Right renal cortex interstitium (tissue), 3 donors: ENCODE data around the gene RHOBTB3. TPM values are rescaled to one million over a fixed set of nuclear protein-coding genes. Genes with fewer than 3 reads are reported as not detected.
"Not testable (repeated sequence)": the region's sequence is repeated elsewhere in the genome, so short reads cannot be mapped to it uniquely, and the experiment has no call there.

Experiments
- DNase-seq, 3 donors: peaks; one replicate each; pipeline ENCODE4 v3.0.0-alpha.2; 2013; ENCODE audit warnings: low read depth in 3 of 3, low spot score in 2 of 3
- polyA plus RNA-seq, 3 donors: library from polyadenylated mRNA; unstranded; fragments of 120-200 nt; gene quantifications; one replicate each; pipeline ENCODE4 v1.2.1, GENCODE V29; 2013; ENCODE audit not compliant: insufficient read length in 3 of 3

The RHOBTB3 gene
- polyA plus RNA-seq, 3 donors: 70.7 to 75.7 (median 74.7) TPM

GRCh38 chr5:95816776-95817175 lies 85.6 kb downstream of the RHOBTB3 start:
- no peak for DNase-seq

- DNase-seq: no peak
Measured at GRCh38 chr5:95817430-95817829, 86.3 kb downstream of the RHOBTB3 start.

- no peak for DNase-seq
Measured at GRCh38 chr5:95818181-95819147, 87.3 kb downstream of the RHOBTB3 start.

GRCh38 chr5:95821110-95822021 lies 90.2 kb downstream of the RHOBTB3 start:
- DNase-seq: no peak

GRCh38 chr5:95822043-95822541 lies 91.0 kb downstream of the RHOBTB3 start:
- DNase-seq: no peak

GRCh38 chr5:95822542-95823181 lies 91.5 kb downstream of the RHOBTB3 start, which contains the start of gene GLRX:
TSS of gene GLRX (minus strand) at chr5:95822726. CDS start at chr5:95822662, 64 bp downstream.
- no peak for DNase-seq

- no peak for DNase-seq
Measured at GRCh38 chr5:95823218-95823737, 92.1 kb downstream of the RHOBTB3 start.

GRCh38 chr5:95823738-95824609 lies 92.8 kb downstream of the RHOBTB3 start:
- DNase-seq: no peak

GRCh38 chr5:95824747-95825146 lies 93.6 kb downstream of the RHOBTB3 start:
- DNase-seq: no peak

GRCh38 chr5:95825495-95825894 lies 94.4 kb downstream of the RHOBTB3 start:
- DNase-seq: no peak

- DNase-seq: no peak
Measured at GRCh38 chr5:95826949-95827891, 96.1 kb downstream of the RHOBTB3 start.

- DNase-seq: no peak
Measured at GRCh38 chr5:95827892-95828246, 96.7 kb downstream of the RHOBTB3 start.

- DNase-seq: no peak
Measured at GRCh38 chr5:95830226-95830625, 99.1 kb downstream of the RHOBTB3 start.

GRCh38 chr5:95832664-95833063 lies 101.5 kb downstream of the RHOBTB3 start:
- no peak for DNase-seq

- no peak for DNase-seq
Measured at GRCh38 chr5:95835682-95836385, 104.7 kb downstream of the RHOBTB3 start.

- no peak for DNase-seq
Measured at GRCh38 chr5:95836544-95836943, 105.4 kb downstream of the RHOBTB3 start.

- not testable (repeated sequence) for DNase-seq
Measured at GRCh38 chr5:95836971-95837370, 105.8 kb downstream of the RHOBTB3 start.

- no peak for DNase-seq
Measured at GRCh38 chr5:95837492-95837891, 106.4 kb downstream of the RHOBTB3 start.
